Right lobe of liver (tissue), 6 donors: Measurements from ENCODE around the gene LILRA6. TPM values are rescaled to one million over a fixed set of nuclear protein-coding genes. Genes with fewer than 3 reads are reported as not detected.
"Not testable (repeated sequence)": the region's sequence is repeated elsewhere in the genome, so short reads cannot be mapped to it uniquely, and the experiment has no call there.

Experiments used
- ATAC-seq, 4 donors: fragments of 200-7000 bp; cut with Tn5 transposase; one replicate each; pipeline ENCODE4 v1.9.1; 2020; ENCODE audit warnings: mild to moderate bottlenecking in 4 of 4, moderate library complexity in 4 of 4
- DNase-seq, 3 donors: peaks; one replicate each; pipeline ENCODE4 v3.0.0-alpha.2; 2020
- H3K27ac ChIP-seq, 3 donors: fragments of 200-600 bp; one replicate each; pipeline ENCODE4 v1.8.0; 2022
- H3K27me3 ChIP-seq, 2 donors: fragments of 200-600 bp; one replicate each; pipeline ENCODE4 v1.8.0; 2022
- H3K36me3 ChIP-seq, 4 donors: fragments of 200-600 bp; sonication (generic) in 1 of 4; one replicate each; pipeline versions ENCODE4 v1.5.1 to v1.8.0; 2017 to 2022; ENCODE audit warnings: control low read depth in 1 of 4
- H3K4me1 ChIP-seq, 4 donors: fragments of 200-600 bp; sonication (generic) in 1 of 4; one replicate each; pipeline versions ENCODE4 v1.5.1 to v1.8.0; 2017 to 2022; ENCODE audit warnings: control low read depth in 1 of 4
- H3K4me3 ChIP-seq, 3 donors: fragments of 200-600 bp; one replicate each; pipeline ENCODE4 v1.8.0; 2022
- H3K9me3 ChIP-seq, 4 donors: fragments of 200-600 bp; sonication (generic) in 1 of 4; one replicate each; pipeline versions ENCODE4 v1.5.1 to v1.8.0; 2017 to 2022; ENCODE audit warnings: control low read depth in 1 of 4
- POLR2A ChIP-seq: fragments of 450-650 bp; IDR thresholded peaks from one replicate; pipeline ENCODE4 v1.6.1; 2017; ENCODE audit warnings: antibody characterized with exemption, mild to moderate bottlenecking
- WGBS: methylation state at CpG from one replicate; pipeline ENCODE4 v1.1.6; 2018; ENCODE audit warnings: low coverage, low lambda C conversion rate; ENCODE audit not compliant: insufficient coverage; ENCODE audit errors: missing lambda C conversion rate; 5-methylcytosine and 5-hydroxymethylcytosine counted together
- intact Hi-C, 2 donors: fragments of 100-400 bp; cut with DNase I; formaldehyde crosslinking; loops; one replicate each; pipeline versions ENCODE4 v1.11.2 to v1.14.1; 2022
- long read RNA-seq: library from polyadenylated mRNA; unstranded; transcript quantifications from one replicate; pipeline ENCODE4 v2.0.0, GENCODE V29; 2019
- total RNA-seq, 6 experiments: library from RNA; depleted of rRNA in 2 of 6; stranded (reverse); fragments of >200 nt in 2 of 6; fragmentation: NEBNext Ultra II Directional in 3 of 6; extraction: Animal tissue kit (Norgen Biotek cat#: 25700) in 3 of 6; gene quantifications; one replicate each; pipeline versions ENCODE4 v1.1.0 to v1.2.4, GENCODE V29; 2016 to 2023
- TF ChIP-seq, protein P1 (sequence below), 4 donors: fragments of 200-600 bp in 3 of 4; fragments of 450-650 bp in 1 of 4; IDR thresholded peaks; one replicate each; pipeline versions ENCODE4 v1.5.1 to v1.8.0; 2016 to 2022; ENCODE audit warnings: antibody characterized with exemption in 4 of 4, mild to moderate bottlenecking in 2 of 4
- donor health status: DM: no; HTN: yes; CAD: no.
- donor health status: DM: no; HTN: no; CAD: no.
- donor health status: DM: no; HTN: no; CAD: no.
- donor health status: DM: no; HTN: yes; CAD: no.
- donor health status: DM: no; HTN: yes; CAD: no.

The LILRA6 gene
- 1 to 10 TPM in 3 of 6 experiments, under 1 TPM in 3; 0.61 to 4.9 (median 0.98) TPM for total RNA-seq
- long read RNA-seq: 0 reads

DNA sequence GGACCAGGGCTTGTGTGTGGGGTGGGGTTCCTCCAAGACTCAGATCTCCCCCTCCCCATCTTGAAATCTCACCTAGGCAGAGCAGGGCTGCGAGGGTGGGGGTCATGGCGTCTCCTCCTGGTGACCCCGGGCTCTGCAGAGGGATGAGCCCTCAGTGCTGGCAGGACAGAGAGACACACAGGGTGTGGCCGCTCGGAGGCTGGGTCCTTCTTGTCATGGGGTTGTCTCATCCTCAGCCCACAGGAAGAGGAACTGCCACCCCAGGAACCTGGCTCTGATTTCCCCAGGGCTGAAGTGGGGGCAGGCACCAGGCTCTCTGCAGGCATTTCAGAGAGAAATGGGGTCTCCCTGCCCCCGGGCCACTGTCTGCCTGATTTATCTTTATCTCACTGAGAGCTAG is at the start of gene LILRA6:
Gene LILRA6, minus strand, starts transcription at position 145 of the 400 bp plus-strand sequence.
- H3K36me3 ChIP-seq, H3K4me3 ChIP-seq, H3K4me1 ChIP-seq, intact Hi-C loops, H3K27me3 ChIP-seq, H3K9me3 ChIP-seq, H3K27ac ChIP-seq: not testable (repeated sequence)
- WGBS: no CpG with 5 or more reads among the region's 6 CpGs
- ATAC-seq (peak; percentile 64 to 75 (median 70)), DNase-seq (peak in 1 of 3 donors; percentile 43)

DNA sequence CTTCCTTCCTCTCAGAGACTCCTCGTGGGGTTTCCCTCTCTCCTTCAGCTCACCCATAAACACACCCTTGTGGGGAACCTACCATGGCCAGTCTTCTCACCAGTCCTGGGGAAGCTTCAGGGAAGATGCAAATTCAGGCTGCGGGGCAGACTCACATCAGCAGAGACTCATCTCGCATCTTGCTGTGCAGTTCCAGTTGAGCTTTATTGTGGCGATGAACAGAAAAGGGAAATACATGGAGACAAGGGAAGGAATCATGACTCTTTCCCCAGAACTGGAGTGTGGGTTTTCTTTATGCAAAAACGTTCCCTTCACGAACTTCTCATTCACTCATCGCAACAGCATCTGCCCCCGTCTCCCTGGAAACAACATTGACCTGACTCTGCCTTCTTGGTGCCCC is 46.6 kb upstream of the LILRA6 start:
- ATAC-seq, H3K27ac ChIP-seq, intact Hi-C loops, H3K27me3 ChIP-seq, DNase-seq, H3K9me3 ChIP-seq, H3K36me3 ChIP-seq, H3K4me1 ChIP-seq, H3K4me3 ChIP-seq: not testable (repeated sequence)
- 35% methylated on average over 7 of the region's 8 CpGs for WGBS

DNA sequence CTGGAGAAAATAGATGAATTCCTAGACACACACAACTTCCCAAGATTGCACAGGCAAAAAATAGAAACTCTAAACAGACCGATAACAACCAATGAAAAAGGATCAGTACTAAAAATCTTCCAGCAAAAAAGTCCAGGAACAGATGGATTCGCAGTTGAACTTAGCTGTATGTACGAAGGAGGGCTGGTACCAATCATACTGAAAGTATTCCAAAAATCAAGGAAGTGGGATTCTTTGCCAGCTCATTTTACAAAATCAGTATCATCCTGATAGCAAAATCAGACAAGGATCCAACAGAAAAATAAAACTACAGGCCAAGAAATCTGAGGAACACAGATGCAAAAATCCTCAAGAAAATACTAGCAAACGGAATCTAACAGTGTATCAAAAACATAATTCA is 44.9 kb upstream of the LILRA6 start:
- Histone ChIP-seq H3K9me3 (no peaks in the 10 kb centered on the region), H3K27ac (no peak overlapping the region), H3K4me3 (no peak overlapping the region), H3K4me1 (no peaks in the 10 kb centered on the region), H3K27me3 (no peaks in the 10 kb centered on the region), H3K36me3 (no peaks in the 10 kb centered on the region)
- TF ChIP-seq, protein P1, sequence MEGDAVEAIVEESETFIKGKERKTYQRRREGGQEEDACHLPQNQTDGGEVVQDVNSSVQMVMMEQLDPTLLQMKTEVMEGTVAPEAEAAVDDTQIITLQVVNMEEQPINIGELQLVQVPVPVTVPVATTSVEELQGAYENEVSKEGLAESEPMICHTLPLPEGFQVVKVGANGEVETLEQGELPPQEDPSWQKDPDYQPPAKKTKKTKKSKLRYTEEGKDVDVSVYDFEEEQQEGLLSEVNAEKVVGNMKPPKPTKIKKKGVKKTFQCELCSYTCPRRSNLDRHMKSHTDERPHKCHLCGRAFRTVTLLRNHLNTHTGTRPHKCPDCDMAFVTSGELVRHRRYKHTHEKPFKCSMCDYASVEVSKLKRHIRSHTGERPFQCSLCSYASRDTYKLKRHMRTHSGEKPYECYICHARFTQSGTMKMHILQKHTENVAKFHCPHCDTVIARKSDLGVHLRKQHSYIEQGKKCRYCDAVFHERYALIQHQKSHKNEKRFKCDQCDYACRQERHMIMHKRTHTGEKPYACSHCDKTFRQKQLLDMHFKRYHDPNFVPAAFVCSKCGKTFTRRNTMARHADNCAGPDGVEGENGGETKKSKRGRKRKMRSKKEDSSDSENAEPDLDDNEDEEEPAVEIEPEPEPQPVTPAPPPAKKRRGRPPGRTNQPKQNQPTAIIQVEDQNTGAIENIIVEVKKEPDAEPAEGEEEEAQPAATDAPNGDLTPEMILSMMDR (IDR thresholded peaks at IDR 0.05): no peak
- TF ChIP-seq POLR2A: no peak
- intact Hi-C loops: no loop called here
- ATAC-seq (no peak), DNase-seq (no peak)
- WGBS: 72% methylated on average over 4 of the region's 4 CpGs

GRCh38 chr19:54286283-54286682 is 43.7 kb upstream of the LILRA6 start:
- ATAC-seq, H3K9me3 ChIP-seq, H3K36me3 ChIP-seq, DNase-seq, H3K4me3 ChIP-seq, H3K27me3 ChIP-seq, H3K27ac ChIP-seq, intact Hi-C loops, H3K4me1 ChIP-seq: not testable (repeated sequence)
- WGBS: 60% methylated on average over 2 of the region's 10 CpGs

DNA sequence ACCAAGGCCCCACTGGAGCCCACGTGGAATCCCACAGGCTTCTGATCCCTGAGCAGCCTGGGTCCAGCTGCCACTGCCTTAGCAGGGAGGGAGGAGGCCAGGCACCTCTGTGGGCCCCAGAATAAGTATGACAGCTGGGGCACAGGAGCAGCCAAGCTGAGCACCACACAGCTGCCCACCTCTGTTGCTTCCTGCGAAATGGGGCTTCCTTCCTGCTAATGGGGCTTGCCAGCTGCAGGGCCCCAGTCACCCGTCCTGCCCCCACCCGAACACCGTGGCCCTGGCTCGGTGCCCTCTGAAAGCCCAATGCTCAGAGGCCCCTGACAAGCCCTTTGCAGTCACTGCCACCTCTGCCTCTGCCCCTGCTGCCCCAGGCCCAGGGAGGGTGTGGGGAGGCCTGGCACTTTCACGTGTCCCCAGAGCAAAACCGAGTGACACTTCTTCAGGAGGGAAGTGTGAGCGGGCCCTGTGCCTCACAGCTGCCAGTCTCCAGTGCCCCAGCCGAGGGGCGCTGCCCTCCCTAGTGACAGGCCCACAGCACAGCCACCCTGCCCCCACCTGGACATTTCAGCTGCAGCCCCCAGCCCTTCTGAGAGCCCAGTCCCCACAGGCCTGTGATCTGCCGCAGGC is 43.0 kb upstream of the LILRA6 start:
- H3K27me3 ChIP-seq, H3K4me1 ChIP-seq, DNase-seq, H3K36me3 ChIP-seq, H3K27ac ChIP-seq, intact Hi-C loops, H3K4me3 ChIP-seq, H3K9me3 ChIP-seq: not testable (repeated sequence)
- WGBS: no CpG with 5 or more reads among the region's 12 CpGs
- ATAC-seq: peak in 3 of 4 donors; percentile 41 to 47 (median 44)

GRCh38 chr19:54282686-54283470 is 40.3 kb upstream of the LILRA6 start:
- Histone ChIP-seq H3K9me3 (no peaks in the 10 kb centered on the region), H3K27ac (no peak overlapping the region), H3K4me3 (no peak overlapping the region), H3K27me3 (no peaks in the 10 kb centered on the region), H3K36me3 (no peaks in the 10 kb centered on the region), H3K4me1 (no peaks in the 10 kb centered on the region)
- intact Hi-C loops: no loop called here
- WGBS: 26% methylated on average over 4 of the region's 9 CpGs
- ATAC-seq (peak in 3 of 4 donors; percentile 16 to 21 (median 19)), DNase-seq (no peak)
- TF ChIP-seq, protein P1 (IDR thresholded peaks at IDR 0.05): no peak
- TF ChIP-seq POLR2A: no peak

DNA sequence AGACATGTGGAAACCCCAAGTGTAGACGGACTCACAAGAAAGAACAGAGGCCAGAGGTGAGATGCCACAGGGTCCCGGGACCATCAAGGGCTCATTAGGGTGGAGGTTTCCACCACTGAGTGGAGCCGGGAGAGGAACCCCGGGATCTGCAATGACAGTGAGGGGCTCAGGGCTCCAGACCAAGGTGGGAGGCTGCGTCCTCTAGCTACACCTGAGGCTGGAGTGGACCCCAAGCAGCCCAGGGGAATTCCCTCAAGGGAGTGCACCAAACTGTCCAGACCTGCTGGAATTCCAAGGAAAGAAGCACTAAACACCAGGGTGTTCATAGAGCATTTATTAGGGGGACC is 39.1 kb upstream of the LILRA6 start:
- H3K9me3 ChIP-seq, ATAC-seq, H3K27ac ChIP-seq, DNase-seq, H3K36me3 ChIP-seq, H3K4me3 ChIP-seq, H3K27me3 ChIP-seq, intact Hi-C loops, H3K4me1 ChIP-seq: not testable (repeated sequence)
- 55% methylated on average over 5 of the region's 5 CpGs for WGBS
